Calu3 (cell line): ENCODE data around the gene RPTOR. TPM values are rescaled to one million over a fixed set of nuclear protein-coding genes. Genes with fewer than 3 reads are reported as not detected.

Experiments
- BruUV-seq: library from RNA; stranded (reverse); fragments of 400-500 nt; replicated peaks from 2 replicates; lab custom pipeline; 2021; lab: Mats Ljungman, UMichigan
- CTCF ChIA-PET: fragments of 300-600 bp; sonication (Branson Sonifier 250); formaldehyde crosslinking; loops from one replicate; lab custom pipeline; 2022; ENCODE audit warnings: antibody characterized with exemption; lab: Charles Lee
- DNase-seq: peaks from one replicate; pipeline ENCODE4 v3.0.0; 2022
- H3K27ac Mint-ChIP-seq: one replicate; pipeline ENCODE4 v1.8.0; 2022; ENCODE audit warnings: mixed read lengths; ENCODE audit not compliant: unreplicated experiment
- H3K27me3 Mint-ChIP-seq: one replicate; pipeline ENCODE4 v1.8.0; 2022; ENCODE audit warnings: mixed read lengths; ENCODE audit not compliant: unreplicated experiment
- H3K36me3 Mint-ChIP-seq: one replicate; pipeline ENCODE4 v1.8.0; 2022; ENCODE audit warnings: mild to moderate bottlenecking, moderate library complexity, mixed read lengths; ENCODE audit not compliant: insufficient read depth, unreplicated experiment
- H3K4me1 Mint-ChIP-seq: one replicate; pipeline ENCODE4 v1.8.0; 2022; ENCODE audit warnings: mild to moderate bottlenecking, low read depth, mixed read lengths; ENCODE audit not compliant: unreplicated experiment
- H3K4me3 Mint-ChIP-seq: one replicate; pipeline ENCODE4 v1.8.0; 2022; ENCODE audit warnings: mild to moderate bottlenecking, low read depth, moderate library complexity, mixed read lengths; ENCODE audit not compliant: unreplicated experiment
- H3K9me3 Mint-ChIP-seq: one replicate; pipeline ENCODE4 v1.8.0; 2022; ENCODE audit warnings: low read depth, mixed read lengths; ENCODE audit not compliant: unreplicated experiment
- CTCF ChIP-seq: fragments of 200-600 bp; IDR thresholded peaks from one replicate; pipeline ENCODE4 v1.8.0; 2022; ENCODE audit warnings: antibody characterized with exemption; ENCODE audit not compliant: unreplicated experiment
- intact Hi-C: fragments of 100-400 bp; cut with micrococcal nuclease; formaldehyde crosslinking; loops from one replicate; pipeline ENCODE4 v1.10.0; 2022; ENCODE audit not compliant: unreplicated experiment
- total RNA-seq: library from RNA; stranded (reverse); gene quantifications from 2 replicates; pipeline ENCODE4 v1.2.3, GENCODE V29; 2022

The RPTOR gene
- total RNA-seq, 1 experiment from 2014 or later = 41.8 TPM

DNA sequence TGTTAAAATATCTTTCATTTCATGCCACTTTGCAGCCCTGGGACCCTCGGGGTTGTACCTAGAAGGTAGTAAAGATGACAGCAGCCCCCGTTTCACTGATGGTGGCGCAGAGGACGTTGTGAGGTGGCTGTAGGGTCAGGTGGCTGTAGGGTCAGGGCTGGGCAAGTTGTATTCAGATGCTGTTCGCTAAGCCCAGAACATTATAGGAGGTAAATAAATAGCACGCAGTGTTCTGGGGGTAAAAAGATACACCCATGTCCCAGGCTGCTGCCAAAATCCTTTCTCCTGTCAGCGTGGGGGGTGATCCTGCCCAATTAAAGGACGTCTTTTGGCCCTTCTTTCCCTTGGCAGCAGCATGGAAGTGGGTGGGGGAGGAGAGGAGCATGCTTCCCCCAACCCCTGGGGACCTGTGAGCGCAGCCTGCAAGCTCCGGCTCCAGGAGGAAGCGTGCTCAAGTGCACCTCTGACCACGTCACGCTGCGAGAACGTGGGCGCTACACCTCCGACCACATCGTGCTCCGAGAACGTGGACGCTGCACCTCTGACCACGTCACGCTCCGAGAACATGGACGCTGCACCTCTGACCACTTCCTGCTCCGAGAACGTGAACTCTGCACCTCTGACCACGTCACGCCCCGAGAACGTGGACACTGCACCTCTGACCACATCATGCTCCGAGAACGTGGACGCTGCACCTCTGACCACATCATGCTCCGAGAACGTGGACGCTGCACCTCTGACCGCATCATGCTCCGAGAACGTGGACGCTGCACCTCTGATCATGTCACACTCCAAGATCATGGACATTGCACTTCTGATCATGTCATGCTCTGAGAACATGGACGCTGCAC lies 182.1 kb downstream of the RPTOR start:
- H3K9me3 Mint-ChIP-seq = peaks cover 4% of the 10 kb centered on the region
- no peak overlapping the region for H3K4me3 Mint-ChIP-seq
- DNase-seq = no peak
- no peaks in the 10 kb centered on the region for H3K27me3 Mint-ChIP-seq
- no peak for TF ChIP-seq CTCF
- H3K36me3 Mint-ChIP-seq = peaks cover 12% of the 10 kb centered on the region
- no TSS peak for BruUV-seq
- peaks cover 19% of the 10 kb centered on the region for H3K4me1 Mint-ChIP-seq
- H3K27ac Mint-ChIP-seq = no peak overlapping the region
- intact Hi-C loops = no loop called here
- CTCF ChIA-PET = interaction anchor here (0.7 kb wide), 1 partner anchor 228 kb away, joined by 3 read pairs; no protein-coding TSS in a partner anchor

- intact Hi-C loops = no loop called here
- Mint-ChIP-seq H3K9me3 (peaks cover 4% of the 10 kb centered on the region), H3K27me3 (no peaks in the 10 kb centered on the region), H3K4me3 (no peak overlapping the region), H3K4me1 (peaks cover 13% of the 10 kb centered on the region), H3K27ac (no peak overlapping the region), H3K36me3 (peaks cover 12% of the 10 kb centered on the region)
- no TSS peak for BruUV-seq
- CTCF ChIA-PET = interaction anchor here (0.7 kb wide), 1 partner anchor 229 kb away, joined by 3 read pairs; no protein-coding TSS in a partner anchor
- TF ChIP-seq CTCF = no peak
- no peak for DNase-seq
These were observed 182.7 kb downstream of the RPTOR start for GRCh38 chr17:80727409-80727755.

GRCh38 chr17:80729016-80729415 lies 184.4 kb downstream of the RPTOR start:
- TF ChIP-seq CTCF = no peak
- intact Hi-C loops = no loop called here
- CTCF ChIA-PET = no interaction called here
- H3K27ac Mint-ChIP-seq = no peak overlapping the region
- H3K9me3 Mint-ChIP-seq = peaks cover under 1% of the 10 kb centered on the region
- no peaks in the 10 kb centered on the region for H3K27me3 Mint-ChIP-seq
- H3K36me3 Mint-ChIP-seq = peaks cover 12% of the 10 kb centered on the region
- no TSS peak for BruUV-seq
- no peak overlapping the region for H3K4me3 Mint-ChIP-seq
- no peak for DNase-seq
- peaks cover 10% of the 10 kb centered on the region for H3K4me1 Mint-ChIP-seq

GRCh38 chr17:80729761-80730160 lies 185.1 kb downstream of the RPTOR start:
- intact Hi-C loops = no loop called here
- TF ChIP-seq CTCF = no peak
- Mint-ChIP-seq H3K27ac (no peak overlapping the region), H3K27me3 (no peaks in the 10 kb centered on the region), H3K4me1 (peaks cover 5% of the 10 kb centered on the region), H3K9me3 (no peaks in the 10 kb centered on the region), H3K36me3 (peaks cover 12% of the 10 kb centered on the region), H3K4me3 (no peak overlapping the region)
- CTCF ChIA-PET = no interaction called here
- BruUV-seq = no TSS peak
- DNase-seq = no peak
